ENCODE results near the gene MYH13. TPM values are rescaled to one million over a fixed set of nuclear protein-coding genes. Genes with fewer than 3 reads are reported as not detected.

MYH13 gene
- total and polyA plus RNA-seq, 10 of the 15 experiments (the other 5 are each of a cell fraction or from before 2014, with no cell fraction given): 0.01 to 0.04 (median 0.03) TPM; not detected in 4

DNA sequence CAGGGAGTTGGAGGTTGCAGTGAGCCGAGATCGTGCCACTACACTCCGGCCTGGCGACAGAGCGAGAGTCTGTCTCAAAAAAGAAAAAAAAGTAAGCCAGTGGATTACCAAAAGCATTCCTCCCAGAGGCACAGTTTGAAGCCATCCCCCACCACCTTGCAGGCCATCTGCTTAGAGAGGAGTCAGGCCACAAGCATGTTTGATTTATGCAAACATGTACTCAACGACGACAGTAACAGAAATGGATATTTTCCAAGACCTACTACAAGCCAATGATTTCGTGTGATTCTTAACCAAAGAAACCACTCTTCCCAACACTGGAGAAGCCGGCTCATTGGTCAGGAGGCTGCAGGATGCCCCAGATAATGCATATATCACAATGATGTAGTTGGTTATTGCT lies 34.8 kb downstream of the MYH13 start (continued):
- TF ChIP-seq, protein P1, sequence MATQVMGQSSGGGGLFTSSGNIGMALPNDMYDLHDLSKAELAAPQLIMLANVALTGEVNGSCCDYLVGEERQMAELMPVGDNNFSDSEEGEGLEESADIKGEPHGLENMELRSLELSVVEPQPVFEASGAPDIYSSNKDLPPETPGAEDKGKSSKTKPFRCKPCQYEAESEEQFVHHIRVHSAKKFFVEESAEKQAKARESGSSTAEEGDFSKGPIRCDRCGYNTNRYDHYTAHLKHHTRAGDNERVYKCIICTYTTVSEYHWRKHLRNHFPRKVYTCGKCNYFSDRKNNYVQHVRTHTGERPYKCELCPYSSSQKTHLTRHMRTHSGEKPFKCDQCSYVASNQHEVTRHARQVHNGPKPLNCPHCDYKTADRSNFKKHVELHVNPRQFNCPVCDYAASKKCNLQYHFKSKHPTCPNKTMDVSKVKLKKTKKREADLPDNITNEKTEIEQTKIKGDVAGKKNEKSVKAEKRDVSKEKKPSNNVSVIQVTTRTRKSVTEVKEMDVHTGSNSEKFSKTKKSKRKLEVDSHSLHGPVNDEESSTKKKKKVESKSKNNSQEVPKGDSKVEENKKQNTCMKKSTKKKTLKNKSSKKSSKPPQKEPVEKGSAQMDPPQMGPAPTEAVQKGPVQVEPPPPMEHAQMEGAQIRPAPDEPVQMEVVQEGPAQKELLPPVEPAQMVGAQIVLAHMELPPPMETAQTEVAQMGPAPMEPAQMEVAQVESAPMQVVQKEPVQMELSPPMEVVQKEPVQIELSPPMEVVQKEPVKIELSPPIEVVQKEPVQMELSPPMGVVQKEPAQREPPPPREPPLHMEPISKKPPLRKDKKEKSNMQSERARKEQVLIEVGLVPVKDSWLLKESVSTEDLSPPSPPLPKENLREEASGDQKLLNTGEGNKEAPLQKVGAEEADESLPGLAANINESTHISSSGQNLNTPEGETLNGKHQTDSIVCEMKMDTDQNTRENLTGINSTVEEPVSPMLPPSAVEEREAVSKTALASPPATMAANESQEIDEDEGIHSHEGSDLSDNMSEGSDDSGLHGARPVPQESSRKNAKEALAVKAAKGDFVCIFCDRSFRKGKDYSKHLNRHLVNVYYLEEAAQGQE (IDR thresholded peaks at IDR 0.05; ENCODE audit: low read depth, low read length): no peak
- TF ChIP-seq USF1 (IDR thresholded peaks at IDR 0.05; ENCODE audit: borderline replicate concordance, extremely low read length, insufficient read depth, low read depth, low read length): no peak
- TF ChIP-seq MEF2A (IDR thresholded peaks at IDR 0.05; ENCODE audit: insufficient read depth, low read depth, low read length): no peak
- TF ChIP-seq ZBTB40 (IDR thresholded peaks at IDR 0.05; ENCODE audit: borderline replicate concordance): no peak
- TF ChIP-seq RCOR1 (conservative IDR thresholded peaks at IDR 0.05; ENCODE audit: low read depth, low read length): no peak
- no peak for TF ChIP-seq NFYB (IDR thresholded peaks at IDR 0.05; ENCODE audit: insufficient read depth, low read depth, low read length)
- no peak for TF ChIP-seq EGR1 (IDR thresholded peaks at IDR 0.05; ENCODE audit: borderline replicate concordance in 1 of 2, low read depth in 2 of 2, low read length in 2 of 2)

Measured in GM12878 (cell line).